Astrocyte (in vitro differentiated cells and primary cell): ENCODE measurements around the gene VAPA. TPM values are rescaled to one million over a fixed set of nuclear protein-coding genes. Genes with fewer than 3 reads are reported as not detected.
A peak's percentile ranks its signal among the peaks of the same experiment; 100 is the strongest.

Source experiments
- DNase-seq: peaks from one replicate; pipeline ENCODE4 v3.0.0-alpha.2; 2010; ENCODE audit warnings: low read depth
- FAIRE-seq: peaks from 2 replicates; lab custom pipeline; 2011; peaks lifted over from hg19 to GRCh38; lab: Jason Lieb, UNC
- H2AFZ ChIP-seq: 2 replicates; pipeline ENCODE4 v1.6.0; 2012; ENCODE audit warnings: low read depth, low read length, inconsistent platforms
- H3K27ac ChIP-seq: 2 replicates; pipeline ENCODE4 v1.5.1; 2011; ENCODE audit warnings: low read depth, low read length, inconsistent platforms
- H3K27me3 ChIP-seq: 2 replicates; pipeline ENCODE4 v1.6.0; 2011; ENCODE audit warnings: low read length, inconsistent platforms; ENCODE audit not compliant: insufficient read depth
- H3K36me3 ChIP-seq: 2 replicates; pipeline ENCODE4 v1.5.1; 2011; ENCODE audit warnings: low read length, inconsistent platforms; ENCODE audit not compliant: insufficient read depth
- H3K4me1 ChIP-seq: 2 replicates; pipeline ENCODE4 v1.5.1; 2011; ENCODE audit warnings: low read length, inconsistent platforms; ENCODE audit not compliant: insufficient read depth
- H3K4me2 ChIP-seq: 2 replicates; pipeline ENCODE4 v1.6.0; 2012; ENCODE audit warnings: low read length, inconsistent platforms
- H3K4me3 ChIP-seq: 2 replicates; pipeline ENCODE4 v1.5.1; 2011; ENCODE audit warnings: low read depth, mild to moderate bottlenecking, low read length, inconsistent platforms; ENCODE audit not compliant: insufficient read depth
- H3K79me2 ChIP-seq: 2 replicates; pipeline ENCODE4 v1.6.0; 2012; ENCODE audit warnings: mild to moderate bottlenecking, low read length, inconsistent platforms; ENCODE audit not compliant: insufficient read depth
- H3K9ac ChIP-seq: 2 replicates; pipeline ENCODE4 v1.6.0; 2012; ENCODE audit warnings: mild to moderate bottlenecking, low read length, inconsistent platforms
- H3K9me3 ChIP-seq: 2 replicates; pipeline ENCODE4 v1.5.1; 2012; ENCODE audit warnings: low read depth, mild to moderate bottlenecking, low read length, inconsistent platforms; ENCODE audit not compliant: insufficient read depth
- H4K20me1 ChIP-seq: 2 replicates; pipeline ENCODE4 v1.6.0; 2012; ENCODE audit warnings: low read length, inconsistent platforms; ENCODE audit not compliant: insufficient read depth
- H3K27ac Mint-ChIP-seq: one replicate; pipeline ENCODE4 v1.8.0; 2021; ENCODE audit warnings: mild to moderate bottlenecking, mixed read lengths; ENCODE audit not compliant: unreplicated experiment
- H3K27me3 Mint-ChIP-seq: one replicate; pipeline ENCODE4 v1.8.0; 2021; ENCODE audit warnings: low read depth, mixed read lengths; ENCODE audit not compliant: unreplicated experiment
- H3K36me3 Mint-ChIP-seq: one replicate; pipeline ENCODE4 v1.8.0; 2021; ENCODE audit warnings: low read depth, mixed read lengths; ENCODE audit not compliant: unreplicated experiment
- H3K4me1 Mint-ChIP-seq: one replicate; pipeline ENCODE4 v1.8.0; 2021; ENCODE audit warnings: low read depth, mixed read lengths; ENCODE audit not compliant: unreplicated experiment
- H3K4me3 Mint-ChIP-seq: one replicate; pipeline ENCODE4 v1.8.0; 2021; ENCODE audit warnings: mild to moderate bottlenecking, moderate library complexity, mixed read lengths; ENCODE audit not compliant: unreplicated experiment
- H3K9me3 Mint-ChIP-seq: one replicate; pipeline ENCODE4 v1.8.0; 2021; ENCODE audit warnings: mild to moderate bottlenecking, mixed read lengths; ENCODE audit not compliant: unreplicated experiment
- CTCF ChIP-seq: IDR thresholded peaks from 2 replicates; pipeline ENCODE4 v1.5.1; 2011; ENCODE audit warnings: low read depth, mild to moderate bottlenecking, inconsistent platforms, low read length, moderate library complexity; ENCODE audit not compliant: insufficient read depth
- EZH2 ChIP-seq: IDR thresholded peaks from 2 replicates; pipeline ENCODE4 v1.6.1; 2012; ENCODE audit warnings: mild to moderate bottlenecking, low read length, inconsistent platforms; ENCODE audit not compliant: insufficient read depth
- total RNA-seq: library from RNA; stranded (reverse); gene quantifications from 2 replicates; pipeline ENCODE4 v1.2.1, GENCODE V29; 2021

Gene VAPA
- total RNA-seq, 1 donor from 2014 or later, result 181 TPM

- peak overlapping the region; percentile 54 for H3K27ac Mint-ChIP-seq
- peaks cover 8% of the 10 kb centered on the region for H3K4me1 Mint-ChIP-seq
- Histone ChIP-seq H3K9ac (peak overlapping the region; percentile 98), H3K4me3 (peak overlapping the region; percentile 86), H3K27me3 (no peaks in the 10 kb centered on the region), H3K9me3 (no peaks in the 10 kb centered on the region), H3K79me2 (peaks cover 42% of the 10 kb centered on the region), H3K4me1 (peaks cover 17% of the 10 kb centered on the region), H3K36me3 (no peaks in the 10 kb centered on the region), H4K20me1 (peaks cover 34% of the 10 kb centered on the region), H3K4me2 (peak overlapping the region; percentile 82), H2AFZ (peak overlapping the region; percentile 98), H3K27ac (peak overlapping the region; percentile 98)
- DNase-seq (peak; percentile 41), FAIRE-seq (no peak)
- TF ChIP-seq EZH2 (no peak), CTCF (no peak)
- no peaks in the 10 kb centered on the region for H3K9me3 Mint-ChIP-seq
- no peaks in the 10 kb centered on the region for H3K36me3 Mint-ChIP-seq
- H3K27me3 Mint-ChIP-seq, result no peaks in the 10 kb centered on the region
- peak overlapping the region; percentile 88 for H3K4me3 Mint-ChIP-seq
These were observed 678 bp upstream of the VAPA start for GRCh38 chr18:9913151-9913525.

- Histone ChIP-seq H3K9ac (peak overlapping the region; percentile 98), H3K4me2 (peak overlapping the region; percentile 82), H4K20me1 (peaks cover 46% of the 10 kb centered on the region), H3K4me1 (peaks cover 25% of the 10 kb centered on the region), H3K36me3 (no peaks in the 10 kb centered on the region), H2AFZ (peak overlapping the region; percentile 98), H3K79me2 (peaks cover 53% of the 10 kb centered on the region), H3K27me3 (no peaks in the 10 kb centered on the region), H3K27ac (peak overlapping the region; percentile 98), H3K9me3 (no peaks in the 10 kb centered on the region), H3K4me3 (peak overlapping the region; percentile 86)
- TF ChIP-seq CTCF (no peak), EZH2 (no peak)
- H3K27ac Mint-ChIP-seq, result no peak overlapping the region
- H3K9me3 Mint-ChIP-seq, result no peaks in the 10 kb centered on the region
- peak overlapping the region; percentile 72 for H3K4me3 Mint-ChIP-seq
- DNase-seq (no peak), FAIRE-seq (no peak)
- H3K27me3 Mint-ChIP-seq, result no peaks in the 10 kb centered on the region
- peaks cover 8% of the 10 kb centered on the region for H3K4me1 Mint-ChIP-seq
- no peaks in the 10 kb centered on the region for H3K36me3 Mint-ChIP-seq
These were observed 443 bp downstream of the VAPA start for GRCh38 chr18:9914334-9914583.

GRCh38 chr18:9914584-9915290 lies 921 bp downstream of the VAPA start:
- Histone ChIP-seq H3K9ac (peak overlapping the region; percentile 98), H3K27me3 (no peaks in the 10 kb centered on the region), H3K27ac (peak overlapping the region; percentile 98), H4K20me1 (peaks cover 50% of the 10 kb centered on the region), H3K9me3 (no peaks in the 10 kb centered on the region), H3K36me3 (no peaks in the 10 kb centered on the region), H2AFZ (no peak overlapping the region), H3K4me2 (peak overlapping the region; percentile 87), H3K79me2 (peaks cover 58% of the 10 kb centered on the region), H3K4me3 (peak overlapping the region; percentile 91), H3K4me1 (peaks cover 25% of the 10 kb centered on the region)
- H3K4me3 Mint-ChIP-seq, result peak overlapping the region; percentile 97
- no peak for FAIRE-seq
- TF ChIP-seq CTCF (no peak), EZH2 (no peak)
- H3K9me3 Mint-ChIP-seq, result no peaks in the 10 kb centered on the region
- peak overlapping the region; percentile 92 for H3K27ac Mint-ChIP-seq
- H3K4me1 Mint-ChIP-seq, result peaks cover 8% of the 10 kb centered on the region
- no peaks in the 10 kb centered on the region for H3K36me3 Mint-ChIP-seq
- DNase-seq, result peak; percentile 69
- H3K27me3 Mint-ChIP-seq, result no peaks in the 10 kb centered on the region
